ENCODE data around the gene SALL1. TPM values are rescaled to one million over a fixed set of nuclear protein-coding genes. Genes with fewer than 3 reads are reported as not detected.

SALL1 gene
- total RNA-seq, 1 experiment from 2014 or later = not detected

DNA sequence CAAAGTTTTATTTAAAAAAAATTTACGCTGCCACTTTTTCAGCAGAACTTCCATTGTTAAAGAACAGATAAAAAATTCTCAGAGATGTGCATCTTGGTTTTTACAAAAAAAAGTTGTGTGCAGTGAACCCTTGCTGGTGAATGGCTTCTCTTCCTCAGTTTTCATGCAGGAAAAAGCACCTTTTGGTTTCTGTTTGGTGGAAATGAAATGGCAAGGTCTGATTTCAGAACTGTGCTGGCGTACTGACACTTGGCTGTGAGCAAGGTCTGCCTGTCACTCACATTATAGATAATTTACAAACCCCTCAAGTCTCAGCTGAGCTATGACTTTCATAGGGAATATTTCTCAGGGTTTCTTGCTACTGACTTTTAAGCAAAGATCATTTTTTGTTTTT is 5.7 kb upstream of the SALL1 start:
- H3K27me3 ChIP-seq (ENCODE audit: control insufficient read depth, insufficient read depth, low read length) = no peaks in the 10 kb centered on the region
- DNase-seq (ENCODE audit: low read depth, low spot score) (no peak), ATAC-seq (no peak)
- intact Hi-C loops (cut with micrococcal nuclease; ENCODE audit: unreplicated experiment) (no loop called here), in situ Hi-C loops (cut with HindIII; ENCODE audit: low pct_unique_long_range_greater_than_20kb, low sequenced_read_pairs) (no loop called here)
- no peaks in the 10 kb centered on the region for H3K9me3 ChIP-seq (ENCODE audit: control insufficient read depth, insufficient read depth, low read depth, low read length)
- no peaks in the 10 kb centered on the region for H3K4me1 ChIP-seq (ENCODE audit: control insufficient read depth, insufficient read depth, low read length)
- H3K36me3 ChIP-seq (ENCODE audit: control insufficient read depth, insufficient read depth, low read length) = no peaks in the 10 kb centered on the region
- H3K27ac ChIP-seq (ENCODE audit: low read length) = no peak overlapping the region
- TF ChIP-seq, protein P1, sequence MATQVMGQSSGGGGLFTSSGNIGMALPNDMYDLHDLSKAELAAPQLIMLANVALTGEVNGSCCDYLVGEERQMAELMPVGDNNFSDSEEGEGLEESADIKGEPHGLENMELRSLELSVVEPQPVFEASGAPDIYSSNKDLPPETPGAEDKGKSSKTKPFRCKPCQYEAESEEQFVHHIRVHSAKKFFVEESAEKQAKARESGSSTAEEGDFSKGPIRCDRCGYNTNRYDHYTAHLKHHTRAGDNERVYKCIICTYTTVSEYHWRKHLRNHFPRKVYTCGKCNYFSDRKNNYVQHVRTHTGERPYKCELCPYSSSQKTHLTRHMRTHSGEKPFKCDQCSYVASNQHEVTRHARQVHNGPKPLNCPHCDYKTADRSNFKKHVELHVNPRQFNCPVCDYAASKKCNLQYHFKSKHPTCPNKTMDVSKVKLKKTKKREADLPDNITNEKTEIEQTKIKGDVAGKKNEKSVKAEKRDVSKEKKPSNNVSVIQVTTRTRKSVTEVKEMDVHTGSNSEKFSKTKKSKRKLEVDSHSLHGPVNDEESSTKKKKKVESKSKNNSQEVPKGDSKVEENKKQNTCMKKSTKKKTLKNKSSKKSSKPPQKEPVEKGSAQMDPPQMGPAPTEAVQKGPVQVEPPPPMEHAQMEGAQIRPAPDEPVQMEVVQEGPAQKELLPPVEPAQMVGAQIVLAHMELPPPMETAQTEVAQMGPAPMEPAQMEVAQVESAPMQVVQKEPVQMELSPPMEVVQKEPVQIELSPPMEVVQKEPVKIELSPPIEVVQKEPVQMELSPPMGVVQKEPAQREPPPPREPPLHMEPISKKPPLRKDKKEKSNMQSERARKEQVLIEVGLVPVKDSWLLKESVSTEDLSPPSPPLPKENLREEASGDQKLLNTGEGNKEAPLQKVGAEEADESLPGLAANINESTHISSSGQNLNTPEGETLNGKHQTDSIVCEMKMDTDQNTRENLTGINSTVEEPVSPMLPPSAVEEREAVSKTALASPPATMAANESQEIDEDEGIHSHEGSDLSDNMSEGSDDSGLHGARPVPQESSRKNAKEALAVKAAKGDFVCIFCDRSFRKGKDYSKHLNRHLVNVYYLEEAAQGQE (IDR thresholded peaks at IDR 0.05; ENCODE audit: insufficient read depth in 1 of 2, low read depth in 2 of 2, low read length in 1 of 2) = no peak
- TF ChIP-seq, protein P2, sequence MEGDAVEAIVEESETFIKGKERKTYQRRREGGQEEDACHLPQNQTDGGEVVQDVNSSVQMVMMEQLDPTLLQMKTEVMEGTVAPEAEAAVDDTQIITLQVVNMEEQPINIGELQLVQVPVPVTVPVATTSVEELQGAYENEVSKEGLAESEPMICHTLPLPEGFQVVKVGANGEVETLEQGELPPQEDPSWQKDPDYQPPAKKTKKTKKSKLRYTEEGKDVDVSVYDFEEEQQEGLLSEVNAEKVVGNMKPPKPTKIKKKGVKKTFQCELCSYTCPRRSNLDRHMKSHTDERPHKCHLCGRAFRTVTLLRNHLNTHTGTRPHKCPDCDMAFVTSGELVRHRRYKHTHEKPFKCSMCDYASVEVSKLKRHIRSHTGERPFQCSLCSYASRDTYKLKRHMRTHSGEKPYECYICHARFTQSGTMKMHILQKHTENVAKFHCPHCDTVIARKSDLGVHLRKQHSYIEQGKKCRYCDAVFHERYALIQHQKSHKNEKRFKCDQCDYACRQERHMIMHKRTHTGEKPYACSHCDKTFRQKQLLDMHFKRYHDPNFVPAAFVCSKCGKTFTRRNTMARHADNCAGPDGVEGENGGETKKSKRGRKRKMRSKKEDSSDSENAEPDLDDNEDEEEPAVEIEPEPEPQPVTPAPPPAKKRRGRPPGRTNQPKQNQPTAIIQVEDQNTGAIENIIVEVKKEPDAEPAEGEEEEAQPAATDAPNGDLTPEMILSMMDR (IDR thresholded peaks at IDR 0.05) = no peak
- TF ChIP-seq POLR2AphosphoS5 (IDR thresholded peaks at IDR 0.05; ENCODE audit: low read depth, low read length) (no peak), TCF7L2 (IDR thresholded peaks at IDR 0.05; ENCODE audit: low read depth, low read length) (no peak), SIN3A (IDR thresholded peaks at IDR 0.05; ENCODE audit: borderline replicate concordance, insufficient read depth, low read depth, low read length) (no peak)
- CTCF ChIA-PET = no interaction called here
- H3K4me3 ChIP-seq (ENCODE audit: low read depth in 2 of 2, low read length in 2 of 2) = no peak overlapping the region; a peak in 1 of 4 replicates
- POLR2A ChIA-PET = no interaction called here
- no TSS peak for BruUV-seq (replicated peaks)

DNA sequence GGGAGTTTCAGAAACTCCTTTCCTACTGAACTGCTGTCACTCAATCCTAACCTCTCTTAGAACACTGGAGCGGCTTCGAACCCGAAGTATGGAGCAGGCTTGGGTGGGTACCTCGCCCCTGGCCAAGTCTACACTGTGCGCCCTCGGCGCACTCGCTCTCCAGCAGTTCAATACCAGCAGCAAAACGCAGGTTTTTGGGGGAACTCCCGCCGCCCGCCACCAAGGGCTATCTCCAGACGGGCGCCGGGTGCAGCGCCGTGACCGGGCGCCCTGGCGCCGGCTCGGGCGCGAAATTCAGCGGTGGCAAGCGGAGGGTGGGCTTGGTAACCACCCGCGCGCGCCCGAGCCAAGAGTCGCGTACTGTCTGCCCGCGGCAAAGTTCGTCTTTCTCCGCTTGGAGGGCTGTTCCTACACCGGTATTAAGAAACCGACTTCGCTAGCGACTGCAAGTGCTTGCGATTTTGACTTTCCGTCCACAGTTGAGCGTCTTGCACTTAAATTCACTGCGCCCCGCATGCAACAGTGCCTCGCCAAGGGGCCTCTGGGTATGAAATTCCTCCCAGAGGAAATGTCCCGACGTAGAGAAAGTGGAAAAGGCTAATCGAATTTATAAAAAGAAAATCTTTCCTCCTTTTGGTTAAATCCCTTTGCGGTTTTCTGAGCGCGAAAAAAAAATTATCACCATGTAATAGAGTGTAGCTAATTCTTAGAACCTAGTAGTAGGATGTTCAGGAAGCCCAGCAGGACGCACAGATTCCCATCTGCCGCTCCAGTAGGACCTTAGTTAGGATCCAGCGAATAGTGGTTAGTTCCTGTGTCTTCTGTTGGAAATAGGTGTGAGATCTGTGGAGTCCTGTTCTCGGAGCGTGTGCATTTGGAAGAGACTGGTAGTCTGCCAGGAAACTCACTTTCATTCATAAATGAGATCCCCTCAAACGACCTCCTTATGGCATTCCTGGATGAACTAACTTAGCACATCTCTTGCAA is 5.0 kb upstream of the SALL1 start:
- POLR2A ChIA-PET = no interaction called here
- peak overlapping the region in 1 of 2 experiments; percentile 39; a peak in 2 of 4 replicates for H3K4me3 ChIP-seq (ENCODE audit: low read depth in 2 of 2, low read length in 2 of 2)
- H3K9me3 ChIP-seq (ENCODE audit: control insufficient read depth, insufficient read depth, low read depth, low read length) = no peaks in the 10 kb centered on the region
- in situ Hi-C loops (cut with HindIII; ENCODE audit: low pct_unique_long_range_greater_than_20kb, low sequenced_read_pairs) = no loop called here
- H3K27ac ChIP-seq (ENCODE audit: low read length) = no peak overlapping the region
- CTCF ChIA-PET = no interaction called here
- TF ChIP-seq, protein P2 (IDR thresholded peaks at IDR 0.05) = no peak
- TF ChIP-seq, protein P1 (IDR thresholded peaks at IDR 0.05; ENCODE audit: insufficient read depth in 1 of 2, low read depth in 2 of 2, low read length in 1 of 2) = no peak
- TF ChIP-seq SIN3A (IDR thresholded peaks at IDR 0.05; ENCODE audit: borderline replicate concordance, insufficient read depth, low read depth, low read length) (no peak), TCF7L2 (IDR thresholded peaks at IDR 0.05; ENCODE audit: low read depth, low read length) (no peak), POLR2AphosphoS5 (IDR thresholded peaks at IDR 0.05; ENCODE audit: low read depth, low read length) (no peak)
- H3K36me3 ChIP-seq (ENCODE audit: control insufficient read depth, insufficient read depth, low read length) = no peaks in the 10 kb centered on the region
- no TSS peak for BruUV-seq (replicated peaks)
- no peak for ATAC-seq
- DNase-seq (ENCODE audit: low read depth, low spot score) = no peak
- H3K27me3 ChIP-seq (ENCODE audit: control insufficient read depth, insufficient read depth, low read length) = no peaks in the 10 kb centered on the region
- intact Hi-C loops (cut with micrococcal nuclease; ENCODE audit: unreplicated experiment) = no loop called here
- no peaks in the 10 kb centered on the region for H3K4me1 ChIP-seq (ENCODE audit: control insufficient read depth, insufficient read depth, low read length)
